ENCODE measurements around the gene MLXIPL.
"Not testable (repeated sequence)": the region's sequence is repeated elsewhere in the genome, so short reads cannot be mapped to it uniquely, and the experiment has no call there.

The MLXIPL gene

DNA sequence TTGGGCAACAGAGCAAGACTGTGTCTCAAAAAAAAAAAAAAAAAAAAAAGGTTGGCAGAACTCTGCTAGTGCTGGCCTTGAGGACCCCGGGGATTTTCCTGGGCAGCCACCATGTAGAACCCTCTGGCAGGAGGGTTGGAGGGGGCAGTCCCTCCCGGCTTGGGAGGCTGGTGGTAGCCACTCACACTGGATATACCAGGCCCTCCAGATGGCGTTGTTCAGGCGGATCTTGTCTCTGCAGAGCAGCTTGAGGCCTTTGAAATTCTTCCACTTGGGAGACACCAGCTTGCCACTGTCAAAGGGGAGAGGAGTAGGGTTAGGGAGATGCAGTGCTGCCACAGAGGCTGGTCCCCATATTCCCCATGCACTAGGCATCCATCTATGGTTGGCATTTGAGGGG lies 8.4 kb downstream of the MLXIPL start:
- H3K27ac ChIP-seq, result no peak overlapping the region
- no peak for DNase-seq (ENCODE audit: low read depth, low spot score)

GRCh38 chr7:73614937-73615336 lies 9.4 kb downstream of the MLXIPL start:
- not testable (repeated sequence) for DNase-seq (ENCODE audit: low read depth, low spot score); H3K27ac ChIP-seq

DNA sequence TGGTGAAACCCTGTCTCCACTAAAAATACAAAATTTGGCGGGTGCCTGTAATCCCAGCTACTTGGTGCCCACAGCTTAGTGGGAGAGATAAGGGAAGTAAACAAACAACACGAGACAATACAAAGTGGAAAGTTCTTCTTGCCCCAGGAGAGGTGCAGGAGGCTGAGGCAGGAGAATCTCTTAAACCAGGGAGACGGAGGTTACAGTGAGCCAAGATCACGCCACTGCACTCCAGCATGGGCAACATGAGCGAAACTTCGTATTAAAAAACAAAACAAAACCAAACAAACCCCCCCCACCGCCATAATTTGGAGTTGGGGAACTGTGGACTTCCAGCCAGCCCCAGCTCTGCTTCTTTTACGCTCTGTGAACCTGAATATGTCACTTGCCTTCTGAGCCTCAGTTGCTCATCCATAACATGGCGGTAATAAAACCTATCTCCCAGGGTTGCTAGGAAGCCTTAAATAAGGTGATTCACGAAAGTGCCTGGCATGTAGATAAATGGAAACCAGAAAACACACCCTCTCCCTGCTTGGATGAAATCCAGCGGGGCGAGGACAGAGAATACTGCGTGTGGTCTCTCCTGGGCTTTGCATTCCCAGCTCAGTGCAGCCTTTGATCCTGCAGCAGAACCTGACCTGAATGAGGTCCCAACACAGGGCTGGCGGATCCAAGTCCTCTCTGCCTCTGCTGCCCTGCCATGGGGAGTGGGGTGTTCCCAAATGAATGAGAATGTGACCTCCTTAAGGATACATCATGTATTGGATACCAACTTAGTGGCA lies 10.2 kb downstream of the MLXIPL start:
- no peak overlapping the region for H3K27ac ChIP-seq
- DNase-seq (ENCODE audit: low read depth, low spot score), result no peak

GRCh38 chr7:73612598-73613269 lies 11.6 kb downstream of the MLXIPL start:
- no peak overlapping the region for H3K27ac ChIP-seq

GRCh38 chr7:73611017-73611555 lies 13.2 kb downstream of the MLXIPL start:
- no peak for DNase-seq (ENCODE audit: low read depth, low spot score)
- H3K27ac ChIP-seq, result no peak overlapping the region

More at GRCh38 chr7:73612598-73613269, 11.6 kb downstream of the MLXIPL start:
- DNase-seq (ENCODE audit: low read depth, low spot score), result no peak

- H3K27ac ChIP-seq, result no peak overlapping the region
- no peak for DNase-seq (ENCODE audit: low read depth, low spot score)
Observed at GRCh38 chr7:73610105-73610504, 14.2 kb downstream of the MLXIPL start.

DNA sequence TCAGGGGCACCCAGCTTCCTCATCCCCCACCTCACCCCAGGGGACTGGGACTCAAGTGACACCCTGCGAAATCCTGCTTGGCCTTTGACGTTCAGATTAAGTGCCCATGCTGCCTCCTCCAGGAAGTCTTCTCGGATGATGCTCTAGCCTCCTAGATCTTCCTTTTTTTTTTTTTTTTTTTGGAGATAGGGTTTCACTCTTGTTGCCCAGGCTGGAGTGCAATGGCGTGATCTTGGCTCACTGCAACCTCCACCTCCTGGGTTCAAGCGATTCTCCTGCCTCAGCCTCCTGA lies 16.7 kb downstream of the MLXIPL start:
- DNase-seq (ENCODE audit: low read depth, low spot score); H3K27ac ChIP-seq: not testable (repeated sequence)

DNA sequence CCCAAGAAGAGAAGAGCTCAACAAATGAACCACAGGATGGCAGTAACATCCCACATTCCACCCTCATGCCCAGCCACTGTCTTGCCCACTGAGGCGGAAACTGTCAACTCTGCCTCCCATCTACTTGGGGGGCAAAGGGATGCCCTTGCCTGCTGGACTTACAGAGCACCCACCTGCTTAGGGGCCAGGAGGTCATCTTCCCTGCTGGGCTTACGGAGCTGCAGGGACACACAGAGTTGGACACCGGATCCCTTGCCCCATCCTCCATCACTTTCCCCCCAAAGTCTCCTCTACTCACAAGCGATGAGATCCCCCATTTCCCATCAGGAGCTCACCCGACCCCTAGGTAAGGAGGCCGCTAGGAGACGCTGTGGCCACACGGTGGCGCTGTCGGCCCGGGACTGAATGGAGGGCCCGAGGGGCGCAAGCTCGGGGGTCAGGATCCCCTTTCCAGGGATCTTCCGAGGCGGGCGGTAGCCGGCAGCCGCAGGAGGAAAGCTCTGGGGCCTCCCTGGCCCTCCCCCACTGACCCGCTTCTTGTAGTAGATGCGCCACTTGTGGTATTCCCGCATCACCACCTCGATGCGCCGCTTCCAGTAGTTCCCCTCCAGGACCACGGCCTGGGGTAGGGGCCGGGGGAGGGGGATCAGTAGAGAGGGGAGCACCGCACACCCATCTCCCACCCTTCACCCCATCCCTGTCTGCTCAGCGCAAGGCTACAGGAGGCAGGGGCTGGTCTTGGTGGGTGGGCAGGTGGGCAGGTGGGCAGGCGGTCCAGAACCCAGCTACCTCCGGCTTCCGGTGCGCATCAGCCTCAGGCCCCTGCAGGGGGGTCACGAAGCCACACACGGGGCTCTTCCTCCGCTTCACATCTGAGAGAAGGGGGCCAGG lies 17.3 kb downstream of the MLXIPL start:
- no peak overlapping the region for H3K27ac ChIP-seq
- DNase-seq (ENCODE audit: low read depth, low spot score), result no peak

GRCh38 chr7:73605601-73606220 lies 18.6 kb downstream of the MLXIPL start:
- DNase-seq (ENCODE audit: low read depth, low spot score), result no peak

GRCh38 chr7:73602721-73603651 lies 21.3 kb downstream of the MLXIPL start:
- no peak overlapping the region for H3K27ac ChIP-seq
- no peak for DNase-seq (ENCODE audit: low read depth, low spot score)

More at GRCh38 chr7:73605601-73606220, 18.6 kb downstream of the MLXIPL start:
- H3K27ac ChIP-seq, result no peak overlapping the region

DNA sequence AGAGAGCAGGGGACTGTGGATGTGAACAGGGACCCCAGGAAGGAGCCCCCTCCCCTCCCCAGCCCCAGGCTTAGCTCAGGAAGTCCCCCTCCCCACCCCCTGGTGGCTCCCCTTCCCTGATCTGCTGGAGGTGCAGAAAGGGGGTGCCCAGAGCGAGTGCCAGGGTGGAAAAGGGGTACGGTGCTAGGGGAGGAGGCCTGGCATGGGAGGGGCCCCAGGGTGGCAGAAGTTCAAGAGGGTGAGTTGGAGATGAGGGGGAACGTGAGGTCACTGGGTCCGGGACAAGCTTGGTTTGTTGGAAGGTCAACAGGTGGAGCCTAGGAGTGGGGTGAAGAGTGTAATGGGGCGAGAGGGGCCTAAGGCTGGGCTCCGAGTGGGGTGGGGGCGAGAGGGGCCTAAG lies 24.4 kb downstream of the MLXIPL start:
- no peak for DNase-seq (ENCODE audit: low read depth, low spot score)
- no peak overlapping the region for H3K27ac ChIP-seq

DNA sequence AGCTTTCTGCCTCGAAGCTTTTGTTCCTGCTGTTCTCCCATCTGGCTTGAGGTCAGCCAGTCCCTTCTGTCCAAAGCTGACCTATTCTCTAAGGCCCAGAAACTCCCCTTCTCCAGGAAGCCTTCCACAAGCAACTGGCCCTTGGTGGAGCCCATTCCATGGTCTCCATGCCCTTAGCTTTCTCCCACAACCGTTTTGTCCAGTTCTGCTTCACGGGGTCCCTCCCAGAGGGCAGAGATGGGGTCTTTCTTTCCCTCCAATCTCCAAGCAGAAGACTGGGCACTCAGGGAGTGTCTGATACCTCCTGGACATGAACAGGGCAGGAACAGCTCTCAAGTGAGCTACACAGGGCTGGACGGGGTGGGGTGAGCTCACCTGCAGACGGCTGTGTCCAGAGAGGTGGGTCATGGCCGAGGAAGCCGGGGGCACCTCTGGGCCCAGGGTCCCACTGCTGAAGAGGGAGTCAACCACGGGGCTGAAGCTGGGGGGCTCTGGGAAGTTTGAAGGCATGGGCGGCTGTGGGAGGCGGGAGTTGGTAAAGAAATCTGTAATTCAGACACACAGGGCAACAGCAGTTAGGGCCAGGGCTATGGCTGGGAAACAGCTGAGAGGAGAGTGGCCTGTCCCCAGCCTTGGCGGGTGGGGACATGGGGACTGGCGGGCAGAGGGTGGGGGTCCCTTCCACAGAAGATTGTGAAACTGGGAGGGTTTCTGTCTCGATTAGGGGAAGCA lies 25.0 kb downstream of the MLXIPL start:
- no peak overlapping the region for H3K27ac ChIP-seq
- no peak for DNase-seq (ENCODE audit: low read depth, low spot score)

DNA sequence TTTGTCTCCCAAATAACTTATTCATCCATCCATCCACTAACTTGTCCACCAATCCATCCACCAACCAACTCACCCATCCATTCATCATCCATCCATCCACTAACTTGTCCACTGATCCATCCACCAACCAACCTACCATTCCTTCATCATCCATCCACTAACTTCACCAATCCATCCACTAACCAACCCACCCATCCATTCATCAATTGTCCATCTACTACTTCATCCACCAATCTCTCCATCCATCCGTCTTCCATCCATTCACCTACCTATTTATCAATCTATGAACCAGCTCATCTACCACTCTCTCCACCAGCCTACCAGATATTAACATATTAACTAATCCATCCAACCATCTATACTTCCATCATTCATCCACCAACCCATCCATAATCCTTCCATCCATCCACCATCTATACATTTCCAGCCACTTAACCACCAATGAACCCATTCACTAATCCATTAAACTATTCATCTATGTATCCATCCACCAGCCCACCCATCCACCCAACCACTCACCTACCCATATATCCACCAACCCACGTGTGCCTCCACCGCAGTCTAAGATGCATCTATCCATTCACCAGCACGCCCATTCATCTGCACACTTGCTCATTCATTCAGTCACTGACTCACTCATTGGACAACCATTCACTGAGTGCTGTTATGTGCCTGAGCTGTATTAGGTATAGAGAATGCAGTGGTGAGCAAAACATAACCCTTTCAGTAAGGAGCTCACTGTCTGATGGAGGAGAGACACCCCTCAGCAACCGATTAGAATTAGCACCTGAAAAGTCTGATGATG lies 26.1 kb downstream of the MLXIPL start:
- DNase-seq (ENCODE audit: low read depth, low spot score), result no peak
- no peak overlapping the region for H3K27ac ChIP-seq

GRCh38 chr7:73596191-73597065 lies 27.9 kb downstream of the MLXIPL start:
- H3K27ac ChIP-seq, result no peak overlapping the region
- DNase-seq (ENCODE audit: low read depth, low spot score), result no peak

DNA sequence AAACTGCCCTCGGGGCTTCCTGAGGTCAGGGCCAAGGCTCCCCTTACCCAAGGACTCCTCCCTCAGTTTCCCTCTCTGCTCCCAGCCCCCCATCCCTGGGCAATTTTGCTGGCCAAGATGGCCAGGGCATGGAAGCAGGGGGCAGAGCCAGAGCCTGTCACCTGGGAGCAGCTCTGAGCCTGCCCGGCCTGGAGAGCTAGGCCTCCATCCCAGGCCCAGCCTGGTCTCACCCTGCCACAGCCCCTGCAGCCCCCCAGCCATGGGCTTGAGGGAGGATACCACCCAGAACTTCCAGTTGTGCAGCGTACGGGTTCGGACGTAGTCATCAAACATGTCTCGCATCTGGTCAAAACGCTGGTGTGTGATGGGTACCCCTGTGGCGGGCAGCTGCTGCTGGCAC lies 29.0 kb downstream of the MLXIPL start:
- DNase-seq (ENCODE audit: low read depth, low spot score), result no peak
- no peak overlapping the region for H3K27ac ChIP-seq

- no peak overlapping the region for H3K27ac ChIP-seq
- DNase-seq (ENCODE audit: low read depth, low spot score), result no peak
Observed at GRCh38 chr7:73593207-73594045, 30.9 kb downstream of the MLXIPL start.
